Measurements from ENCODE around the gene ZFAND2B.

GRCh38 chr2:219220652-219221402 is 14.2 kb downstream of the ZFAND2B start:
- TF ChIP-seq CTCF (IDR thresholded peaks at IDR 0.05) (no peak), POLR2A (IDR thresholded peaks at IDR 0.05) (no peak)
